ENCODE measurements around the gene MUC5AC. TPM values are rescaled to one million over a fixed set of nuclear protein-coding genes. Genes with fewer than 3 reads are reported as not detected.
"Not testable (repeated sequence)": the region's sequence is repeated elsewhere in the genome, so short reads cannot be mapped to it uniquely, and the experiment has no call there.

Gene MUC5AC
- total RNA-seq, 2 experiments from 2014 or later = not detected

GRCh38 chr11:1207401-1208143, 49.8 kb downstream of the MUC5AC start:
- peaks cover 13% of the 10 kb centered on the region for H3K27me3 Mint-ChIP-seq
- peaks cover 18% of the 10 kb centered on the region for H3K9me3 Mint-ChIP-seq (ENCODE audit: low read depth)
- no peak for DNase-seq
- CTCF ChIA-PET = no interaction called here
- POLR2A ChIA-PET = no interaction called here
- no peak overlapping the region for H3K27ac Mint-ChIP-seq
- no peak for ATAC-seq
- H3K4me3 Mint-ChIP-seq = no peak overlapping the region
- H3K36me3 Mint-ChIP-seq (ENCODE audit: low read depth) = peaks cover 4% of the 10 kb centered on the region
- no peaks in the 10 kb centered on the region for H3K4me1 Mint-ChIP-seq
- intact Hi-C loops (cut with DNase I, micrococcal nuclease) = loop anchor here in 1 of 2 experiments (10.0 kb wide), 1 partner anchor 207 kb away; no protein-coding TSS in a partner anchor

GRCh38 chr11:1208144-1208393, 50.3 kb downstream of the MUC5AC start:
- Mint-ChIP-seq H3K27me3 (peaks cover 13% of the 10 kb centered on the region), H3K36me3 (ENCODE audit: low read depth) (peaks cover 4% of the 10 kb centered on the region), H3K27ac (no peak overlapping the region), H3K4me3 (no peak overlapping the region), H3K9me3 (ENCODE audit: low read depth) (peaks cover 19% of the 10 kb centered on the region), H3K4me1 (no peaks in the 10 kb centered on the region)
- POLR2A ChIA-PET = no interaction called here
- CTCF ChIA-PET = no interaction called here
- DNase-seq = no peak
- no peak for ATAC-seq
- intact Hi-C loops (cut with DNase I, micrococcal nuclease) = loop anchor here in 1 of 2 experiments (10.0 kb wide), 1 partner anchor 207 kb away; no protein-coding TSS in a partner anchor

- H3K27me3 Mint-ChIP-seq = peaks cover 13% of the 10 kb centered on the region
- intact Hi-C loops (cut with DNase I, micrococcal nuclease) = loop anchor here in 1 of 2 experiments (10.0 kb wide), 1 partner anchor 206 kb away; no protein-coding TSS in a partner anchor
- no peak for ATAC-seq
- H3K4me1 Mint-ChIP-seq = no peaks in the 10 kb centered on the region
- H3K36me3 Mint-ChIP-seq (ENCODE audit: low read depth) = peaks cover 4% of the 10 kb centered on the region
- no peak for DNase-seq
- CTCF ChIA-PET = no interaction called here
- no peak overlapping the region for H3K27ac Mint-ChIP-seq
- POLR2A ChIA-PET = no interaction called here
- peaks cover 24% of the 10 kb centered on the region for H3K9me3 Mint-ChIP-seq (ENCODE audit: low read depth)
- H3K4me3 Mint-ChIP-seq = no peak overlapping the region
These were observed 50.9 kb downstream of the MUC5AC start for GRCh38 chr11:1208394-1209261.

- DNase-seq = peak; percentile 2
- no peak overlapping the region for H3K27ac Mint-ChIP-seq
- ATAC-seq = no peak
- peaks cover 13% of the 10 kb centered on the region for H3K27me3 Mint-ChIP-seq
- intact Hi-C loops (cut with DNase I, micrococcal nuclease) = loop anchor here in 1 of 2 experiments (10.0 kb wide), 1 partner anchor 205 kb away; no protein-coding TSS in a partner anchor
- no peaks in the 10 kb centered on the region for H3K4me1 Mint-ChIP-seq
- no peak overlapping the region for H3K4me3 Mint-ChIP-seq
- ChIA-PET POLR2A (no interaction called here), CTCF (no interaction called here)
- H3K9me3 Mint-ChIP-seq (ENCODE audit: low read depth) = peaks cover 29% of the 10 kb centered on the region
- H3K36me3 Mint-ChIP-seq (ENCODE audit: low read depth) = peaks cover 4% of the 10 kb centered on the region
These were observed 51.8 kb downstream of the MUC5AC start for GRCh38 chr11:1209371-1210057.

GRCh38 chr11:1211838-1212237, 54.1 kb downstream of the MUC5AC start:
- Mint-ChIP-seq H3K36me3 (ENCODE audit: low read depth) (peaks cover 4% of the 10 kb centered on the region), H3K27ac (no peak overlapping the region), H3K27me3 (peaks cover 13% of the 10 kb centered on the region), H3K4me1 (no peaks in the 10 kb centered on the region), H3K4me3 (no peak overlapping the region), H3K9me3 (ENCODE audit: low read depth) (peaks cover 29% of the 10 kb centered on the region)
- POLR2A ChIA-PET = no interaction called here
- CTCF ChIA-PET = no interaction called here
- DNase-seq (no peak), ATAC-seq (no peak)
- intact Hi-C loops (cut with DNase I, micrococcal nuclease) = no loop called here

- POLR2A ChIA-PET = not testable (repeated sequence)
- H3K9me3 Mint-ChIP-seq (ENCODE audit: low read depth) = peaks cover 26% of the 10 kb centered on the region
These were observed 58.1 kb downstream of the MUC5AC start for GRCh38 chr11:1215826-1216225.

GRCh38 chr11:1217151-1217550, 59.4 kb downstream of the MUC5AC start:
- DNase-seq (no peak), ATAC-seq (no peak)
- POLR2A ChIA-PET = no interaction called here
- Mint-ChIP-seq H3K27ac (no peak overlapping the region), H3K9me3 (ENCODE audit: low read depth) (peaks cover 14% of the 10 kb centered on the region), H3K4me3 (no peak overlapping the region), H3K36me3 (ENCODE audit: low read depth) (no peaks in the 10 kb centered on the region), H3K27me3 (peaks cover 6% of the 10 kb centered on the region), H3K4me1 (no peaks in the 10 kb centered on the region)
- CTCF ChIA-PET = no interaction called here
- intact Hi-C loops (cut with DNase I, micrococcal nuclease) = no loop called here

More at GRCh38 chr11:1215826-1216225, 58.1 kb downstream of the MUC5AC start:
- intact Hi-C loops (cut with DNase I, micrococcal nuclease); H3K4me1 Mint-ChIP-seq; CTCF ChIA-PET; DNase-seq; ATAC-seq; H3K4me3 Mint-ChIP-seq; H3K27ac Mint-ChIP-seq; H3K36me3 Mint-ChIP-seq (ENCODE audit: low read depth): not testable (repeated sequence)
- peaks cover 15% of the 10 kb centered on the region for H3K27me3 Mint-ChIP-seq

- DNase-seq (no peak), ATAC-seq (no peak)
- CTCF ChIA-PET = no interaction called here
- intact Hi-C loops (cut with DNase I, micrococcal nuclease) = no loop called here
- POLR2A ChIA-PET = no interaction called here
- Mint-ChIP-seq H3K4me1 (no peaks in the 10 kb centered on the region), H3K9me3 (ENCODE audit: low read depth) (peaks cover 7% of the 10 kb centered on the region), H3K27ac (no peak overlapping the region), H3K4me3 (no peak overlapping the region), H3K36me3 (ENCODE audit: low read depth) (no peaks in the 10 kb centered on the region), H3K27me3 (peaks cover 3% of the 10 kb centered on the region)
These were observed 60.6 kb downstream of the MUC5AC start for GRCh38 chr11:1218256-1218787.

- no peak overlapping the region for H3K4me3 Mint-ChIP-seq
- no peak overlapping the region for H3K27ac Mint-ChIP-seq
- H3K4me1 Mint-ChIP-seq = no peaks in the 10 kb centered on the region
- DNase-seq = peak; percentile 2
- H3K9me3 Mint-ChIP-seq (ENCODE audit: low read depth) = peaks cover 6% of the 10 kb centered on the region
- ChIA-PET CTCF (no interaction called here), POLR2A (no interaction called here)
- peaks cover 3% of the 10 kb centered on the region for H3K27me3 Mint-ChIP-seq
- no peaks in the 10 kb centered on the region for H3K36me3 Mint-ChIP-seq (ENCODE audit: low read depth)
- intact Hi-C loops (cut with DNase I, micrococcal nuclease) = no loop called here
- no peak for ATAC-seq
These were observed 61.2 kb downstream of the MUC5AC start for GRCh38 chr11:1218788-1219445.

GRCh38 chr11:1219446-1219833, 61.7 kb downstream of the MUC5AC start:
- ChIA-PET POLR2A (no interaction called here), CTCF (no interaction called here)
- Mint-ChIP-seq H3K9me3 (ENCODE audit: low read depth) (peaks cover 1% of the 10 kb centered on the region), H3K4me1 (no peaks in the 10 kb centered on the region), H3K27ac (no peak overlapping the region), H3K27me3 (peaks cover 3% of the 10 kb centered on the region), H3K36me3 (ENCODE audit: low read depth) (no peaks in the 10 kb centered on the region), H3K4me3 (no peak overlapping the region)
- peak; percentile 2 for DNase-seq
- ATAC-seq = no peak
- intact Hi-C loops (cut with DNase I, micrococcal nuclease) = no loop called here
